Calu3 (cell line): Measurements from ENCODE around the gene S100A10. TPM values are rescaled to one million over a fixed set of nuclear protein-coding genes. Genes with fewer than 3 reads are reported as not detected.

ENCODE experiments used
- BruUV-seq: library from RNA; stranded (reverse); fragments of 400-500 nt; replicated peaks from 2 replicates; lab custom pipeline; 2021; lab: Mats Ljungman, UMichigan
- CTCF ChIA-PET: fragments of 300-600 bp; sonication (Branson Sonifier 250); formaldehyde crosslinking; loops from one replicate; lab custom pipeline; 2022; ENCODE audit warnings: antibody characterized with exemption; lab: Charles Lee
- DNase-seq: peaks from one replicate; pipeline ENCODE4 v3.0.0; 2022
- H3K27ac Mint-ChIP-seq: one replicate; pipeline ENCODE4 v1.8.0; 2022; ENCODE audit warnings: mixed read lengths; ENCODE audit not compliant: unreplicated experiment
- H3K27me3 Mint-ChIP-seq: one replicate; pipeline ENCODE4 v1.8.0; 2022; ENCODE audit warnings: mixed read lengths; ENCODE audit not compliant: unreplicated experiment
- H3K36me3 Mint-ChIP-seq: one replicate; pipeline ENCODE4 v1.8.0; 2022; ENCODE audit warnings: mild to moderate bottlenecking, moderate library complexity, mixed read lengths; ENCODE audit not compliant: insufficient read depth, unreplicated experiment
- H3K4me1 Mint-ChIP-seq: one replicate; pipeline ENCODE4 v1.8.0; 2022; ENCODE audit warnings: mild to moderate bottlenecking, low read depth, mixed read lengths; ENCODE audit not compliant: unreplicated experiment
- H3K4me3 Mint-ChIP-seq: one replicate; pipeline ENCODE4 v1.8.0; 2022; ENCODE audit warnings: mild to moderate bottlenecking, low read depth, moderate library complexity, mixed read lengths; ENCODE audit not compliant: unreplicated experiment
- H3K9me3 Mint-ChIP-seq: one replicate; pipeline ENCODE4 v1.8.0; 2022; ENCODE audit warnings: low read depth, mixed read lengths; ENCODE audit not compliant: unreplicated experiment
- intact Hi-C: fragments of 100-400 bp; cut with micrococcal nuclease; formaldehyde crosslinking; loops from one replicate; pipeline ENCODE4 v1.10.0; 2022; ENCODE audit not compliant: unreplicated experiment
- total RNA-seq: library from RNA; stranded (reverse); gene quantifications from 2 replicates; pipeline ENCODE4 v1.2.3, GENCODE V29; 2022
- TF ChIP-seq, protein P1 (sequence below): fragments of 200-600 bp; IDR thresholded peaks from one replicate; pipeline ENCODE4 v1.8.0; 2022; ENCODE audit warnings: antibody characterized with exemption; ENCODE audit not compliant: unreplicated experiment

The S100A10 gene
- total RNA-seq, 1 experiment from 2014 or later: 882 TPM

DNA sequence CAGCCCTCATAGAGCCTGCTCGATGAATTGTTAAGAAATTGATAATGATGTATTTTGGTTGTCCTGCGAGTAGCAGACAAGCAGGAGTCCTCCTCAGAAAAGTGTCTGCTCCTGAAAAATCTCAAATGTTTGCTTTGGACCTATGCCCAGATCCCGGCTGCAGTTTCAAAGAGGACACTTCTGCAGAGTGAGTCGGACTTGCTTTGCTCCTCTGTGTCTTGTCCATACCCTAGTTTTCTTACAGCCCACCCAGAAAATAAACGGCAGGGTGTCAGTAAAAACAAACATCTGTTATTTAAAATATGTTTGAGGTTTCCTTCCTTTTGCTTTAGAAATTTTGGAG, 2.8 kb downstream of the S100A10 start:
- TF ChIP-seq, protein P1, sequence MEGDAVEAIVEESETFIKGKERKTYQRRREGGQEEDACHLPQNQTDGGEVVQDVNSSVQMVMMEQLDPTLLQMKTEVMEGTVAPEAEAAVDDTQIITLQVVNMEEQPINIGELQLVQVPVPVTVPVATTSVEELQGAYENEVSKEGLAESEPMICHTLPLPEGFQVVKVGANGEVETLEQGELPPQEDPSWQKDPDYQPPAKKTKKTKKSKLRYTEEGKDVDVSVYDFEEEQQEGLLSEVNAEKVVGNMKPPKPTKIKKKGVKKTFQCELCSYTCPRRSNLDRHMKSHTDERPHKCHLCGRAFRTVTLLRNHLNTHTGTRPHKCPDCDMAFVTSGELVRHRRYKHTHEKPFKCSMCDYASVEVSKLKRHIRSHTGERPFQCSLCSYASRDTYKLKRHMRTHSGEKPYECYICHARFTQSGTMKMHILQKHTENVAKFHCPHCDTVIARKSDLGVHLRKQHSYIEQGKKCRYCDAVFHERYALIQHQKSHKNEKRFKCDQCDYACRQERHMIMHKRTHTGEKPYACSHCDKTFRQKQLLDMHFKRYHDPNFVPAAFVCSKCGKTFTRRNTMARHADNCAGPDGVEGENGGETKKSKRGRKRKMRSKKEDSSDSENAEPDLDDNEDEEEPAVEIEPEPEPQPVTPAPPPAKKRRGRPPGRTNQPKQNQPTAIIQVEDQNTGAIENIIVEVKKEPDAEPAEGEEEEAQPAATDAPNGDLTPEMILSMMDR: no peak
- DNase-seq: peak; percentile 60
- peak overlapping the region; percentile 88 for H3K27ac Mint-ChIP-seq
- no peaks in the 10 kb centered on the region for H3K9me3 Mint-ChIP-seq
- H3K27me3 Mint-ChIP-seq: no peaks in the 10 kb centered on the region
- no TSS peak for BruUV-seq
- intact Hi-C loops: no loop called here
- H3K4me1 Mint-ChIP-seq: peaks cover 59% of the 10 kb centered on the region
- CTCF ChIA-PET: interaction anchor here (0.8 to 5.9 kb wide), 2 partner anchors 15 to 23 kb away, joined by 4 to 46 read pairs; no protein-coding TSS in a partner anchor
- peaks cover 93% of the 10 kb centered on the region for H3K36me3 Mint-ChIP-seq
- H3K4me3 Mint-ChIP-seq: peak overlapping the region; percentile 90

DNA sequence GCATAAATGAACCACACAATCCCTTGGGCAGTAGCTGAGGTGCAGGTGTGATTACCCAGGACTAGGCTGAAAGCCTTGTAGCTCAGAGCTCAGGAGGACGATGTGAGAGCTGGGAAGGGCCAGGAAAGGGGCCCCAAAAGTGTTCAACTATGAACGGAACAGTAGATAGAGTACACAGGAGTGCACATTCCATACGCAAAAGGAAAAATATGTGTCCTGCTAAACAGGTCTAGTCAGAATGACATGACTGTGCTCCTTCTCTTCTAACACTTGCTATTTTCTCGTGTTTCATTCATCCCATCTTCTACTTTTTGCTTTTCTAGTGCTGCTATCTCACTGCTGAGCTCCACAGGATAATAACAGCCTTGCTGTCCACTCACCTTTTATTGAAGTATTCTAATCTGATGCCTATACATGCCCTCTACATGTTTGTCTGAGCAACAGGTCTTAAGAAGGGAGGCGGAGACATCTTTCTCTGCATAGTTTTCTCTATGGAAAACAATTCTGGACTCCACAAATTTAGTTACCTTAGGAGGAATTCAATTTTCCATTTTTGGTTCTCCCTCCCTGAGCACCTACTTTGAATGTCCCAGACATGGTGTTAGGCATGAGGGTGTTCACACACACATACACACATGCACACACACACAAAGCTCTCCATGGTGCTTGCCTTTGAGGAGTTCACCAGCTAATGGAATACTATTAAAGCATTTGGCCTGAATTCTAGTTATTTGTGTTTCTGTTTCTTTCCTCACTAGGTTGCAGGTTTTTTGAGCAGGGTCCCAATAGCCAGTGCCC, 3.4 kb downstream of the S100A10 start:
- Mint-ChIP-seq H3K27ac (peak overlapping the region; percentile 88), H3K4me3 (peak overlapping the region; percentile 90), H3K9me3 (no peaks in the 10 kb centered on the region), H3K4me1 (peaks cover 56% of the 10 kb centered on the region), H3K36me3 (peaks cover 98% of the 10 kb centered on the region), H3K27me3 (no peaks in the 10 kb centered on the region)
- CTCF ChIA-PET: interaction anchor here (0.8 to 5.9 kb wide), 4 partner anchors 9 to 22 kb away, joined by 3 to 46 read pairs (median 10); no protein-coding TSS in a partner anchor
- no peak for DNase-seq
- intact Hi-C loops: no loop called here
- TSS peak; percentile 12 for BruUV-seq
- TF ChIP-seq, protein P1: no peak

DNA sequence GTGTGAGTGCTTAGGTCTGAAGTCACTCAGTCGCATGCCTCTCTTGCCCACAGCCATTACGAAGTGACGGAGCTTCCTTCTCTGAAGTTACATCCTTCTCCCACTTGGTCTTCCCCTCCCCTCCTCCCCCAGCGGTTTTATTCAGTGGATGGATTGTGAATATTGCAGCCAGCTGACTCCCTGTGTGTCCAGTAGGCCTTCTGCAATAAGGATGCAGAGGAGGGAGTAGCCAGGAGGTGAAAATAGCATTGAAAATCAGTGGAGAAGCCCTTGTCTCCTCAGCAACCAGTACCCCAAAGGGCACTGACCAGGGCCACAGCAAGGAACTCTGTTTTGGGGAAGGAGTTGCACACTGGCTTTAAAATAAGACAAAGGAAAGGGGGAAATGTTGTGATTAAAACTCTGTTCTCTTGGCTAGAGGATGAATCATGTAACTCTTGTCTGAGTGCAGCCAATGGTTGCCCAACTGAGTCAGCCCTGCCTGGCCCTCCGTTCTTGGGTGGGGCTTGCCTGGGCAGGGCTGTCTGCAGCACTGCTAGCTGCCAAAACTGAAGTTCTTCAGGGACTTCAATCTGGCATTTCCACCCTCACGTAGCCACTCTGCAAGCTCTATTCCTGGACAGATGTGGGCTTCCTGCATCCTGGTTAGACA, 4.3 kb downstream of the S100A10 start:
- Mint-ChIP-seq H3K27me3 (no peaks in the 10 kb centered on the region), H3K27ac (peak overlapping the region; percentile 88), H3K36me3 (peaks cover 95% of the 10 kb centered on the region), H3K9me3 (no peaks in the 10 kb centered on the region), H3K4me3 (peak overlapping the region; percentile 90), H3K4me1 (peaks cover 51% of the 10 kb centered on the region)
- BruUV-seq: no TSS peak
- TF ChIP-seq, protein P1: no peak
- intact Hi-C loops: loop anchor here (2.0 kb wide), 1 partner anchor 17 kb away; no protein-coding TSS in a partner anchor
- peak; percentile 85 for DNase-seq
- CTCF ChIA-PET: interaction anchor here (0.6 to 5.9 kb wide), 6 partner anchors 10 to 68 kb away, joined by 3 to 46 read pairs (median 20); no protein-coding TSS in a partner anchor

DNA sequence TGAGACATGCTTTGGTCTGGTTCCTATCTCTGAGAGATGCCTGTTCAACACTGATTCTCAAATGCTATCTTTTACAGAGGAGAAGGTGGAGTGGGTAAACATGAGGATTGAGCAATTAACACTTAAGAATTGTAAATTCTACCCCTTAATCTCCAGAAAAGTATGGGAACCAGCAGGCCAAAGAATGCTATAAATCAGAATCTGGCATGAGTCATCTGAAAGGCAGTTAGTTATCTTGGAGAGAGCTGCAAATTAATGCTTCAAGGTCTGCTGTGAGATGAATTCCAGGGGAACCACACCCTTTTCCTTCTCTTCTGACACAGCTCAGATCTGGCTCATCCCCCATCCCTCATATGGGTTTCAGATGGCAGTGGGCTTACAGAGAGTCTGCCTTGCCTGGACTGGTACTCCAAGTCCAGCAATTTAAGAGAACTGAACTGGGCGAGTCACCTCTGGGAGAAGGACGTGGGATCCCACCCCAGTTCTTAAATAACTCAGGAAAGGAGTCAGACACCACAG, 5.2 kb downstream of the S100A10 start:
- DNase-seq: peak; percentile 74
- no peaks in the 10 kb centered on the region for H3K9me3 Mint-ChIP-seq
- TF ChIP-seq, protein P1: no peak
- CTCF ChIA-PET: interaction anchor here (0.7 to 5.9 kb wide), 7 partner anchors 10 to 80 kb away, joined by 3 to 46 read pairs (median 16); partner anchors contain the start of gene THEM4
- H3K4me3 Mint-ChIP-seq: peak overlapping the region; percentile 90
- no peaks in the 10 kb centered on the region for H3K27me3 Mint-ChIP-seq
- intact Hi-C loops: loop anchor here (2.0 kb wide), 1 partner anchor 16 kb away; no protein-coding TSS in a partner anchor
- H3K27ac Mint-ChIP-seq: peak overlapping the region; percentile 88
- no TSS peak for BruUV-seq
- H3K4me1 Mint-ChIP-seq: peaks cover 51% of the 10 kb centered on the region
- peaks cover 95% of the 10 kb centered on the region for H3K36me3 Mint-ChIP-seq
